CD4-positive, alpha-beta T cell treated with Interleukin-4 for 4 hours (primary cell): ENCODE data around the gene ATP13A2.

Experiments
- DNase-seq: peaks from one replicate; pipeline ENCODE4 v3.0.0-alpha.2; 2020

Gene ATP13A2

GRCh38 chr1:17011439-17012307 is at the start of gene ATP13A2:
Gene ATP13A2 (minus strand): TSS chr1:17011928. CDS start chr1:17011738, 190 bp downstream.
- DNase-seq, result peak; percentile 76

- DNase-seq, result no peak
These were observed 49.8 kb upstream of the ATP13A2 start for GRCh38 chr1:17061486-17061885.

- DNase-seq, result no peak
These were observed 48.6 kb upstream of the ATP13A2 start for GRCh38 chr1:17060306-17060749.

GRCh38 chr1:17059391-17060305 is 47.9 kb upstream of the ATP13A2 start:
- DNase-seq, result peak; percentile 31

- DNase-seq, result no peak
These were observed 44.8 kb upstream of the ATP13A2 start for GRCh38 chr1:17056551-17056950.

- no peak for DNase-seq
These were observed 44.1 kb upstream of the ATP13A2 start for GRCh38 chr1:17055801-17056200.

GRCh38 chr1:17053685-17054410 is 42.1 kb upstream of the ATP13A2 start, which contains the start of gene SDHB:
Gene SDHB (minus strand): TSS chr1:17054032. CDS start chr1:17054019, 13 bp downstream.
- peak; percentile 98 for DNase-seq

- DNase-seq, result no peak
These were observed 41.5 kb upstream of the ATP13A2 start for GRCh38 chr1:17053086-17053684.

- DNase-seq, result no peak
These were observed 40.9 kb upstream of the ATP13A2 start for GRCh38 chr1:17052641-17053040.

- DNase-seq, result no peak
These were observed 40.3 kb upstream of the ATP13A2 start for GRCh38 chr1:17052038-17052437.

- DNase-seq, result no peak
These were observed 36.2 kb upstream of the ATP13A2 start for GRCh38 chr1:17047924-17048323.

- no peak for DNase-seq
These were observed 34.6 kb upstream of the ATP13A2 start for GRCh38 chr1:17046334-17046657.

- DNase-seq, result peak; percentile 43
These were observed 34.1 kb upstream of the ATP13A2 start for GRCh38 chr1:17045634-17046333.

- DNase-seq, result no peak
These were observed 33.4 kb upstream of the ATP13A2 start for GRCh38 chr1:17045150-17045549.

GRCh38 chr1:17043676-17044075 is 31.9 kb upstream of the ATP13A2 start:
- no peak for DNase-seq

- no peak for DNase-seq
These were observed 28.4 kb upstream of the ATP13A2 start for GRCh38 chr1:17040135-17040534.

- no peak for DNase-seq
These were observed 27.8 kb upstream of the ATP13A2 start for GRCh38 chr1:17039522-17039921.

- no peak for DNase-seq
These were observed 21.8 kb upstream of the ATP13A2 start for GRCh38 chr1:17033481-17033880.

- DNase-seq, result no peak
These were observed 21.0 kb upstream of the ATP13A2 start for GRCh38 chr1:17032741-17033140.

- no peak for DNase-seq
These were observed 19.7 kb upstream of the ATP13A2 start for GRCh38 chr1:17031436-17031835.

GRCh38 chr1:17030206-17030605 is 18.5 kb upstream of the ATP13A2 start:
- no peak for DNase-seq

GRCh38 chr1:17028662-17029188 is 17.0 kb upstream of the ATP13A2 start:
- no peak for DNase-seq
